Iris pigment epithelial cell (primary cell): ENCODE measurements around the gene SMIM33.
"Not testable (repeated sequence)": the region's sequence is repeated elsewhere in the genome, so short reads cannot be mapped to it uniquely, and the experiment has no call there.

ENCODE experiments used
- DNase-seq: peaks from one replicate; pipeline ENCODE4 v3.0.0-alpha.2; 2011; ENCODE audit warnings: low read depth

Gene SMIM33

GRCh38 chr5:139482050-139482889 lies 11.5 kb downstream of the SMIM33 start, which contains the start of gene STING1:
TSS of gene STING1 (minus strand) at chr5:139482758. CDS start at chr5:139481704, 1,054 bp downstream.
- DNase-seq, result peak; percentile 99

- not testable (repeated sequence) for DNase-seq
These were observed 12.0 kb downstream of the SMIM33 start for GRCh38 chr5:139482890-139483208.

- no peak for DNase-seq
These were observed 15.4 kb downstream of the SMIM33 start for GRCh38 chr5:139486201-139486600.

GRCh38 chr5:139488260-139488659 lies 17.5 kb downstream of the SMIM33 start:
- no peak for DNase-seq

GRCh38 chr5:139492700-139493192 lies 21.9 kb downstream of the SMIM33 start:
- peak; percentile 44 for DNase-seq

GRCh38 chr5:139494256-139494655 lies 23.5 kb downstream of the SMIM33 start:
- DNase-seq, result peak; percentile 36

GRCh38 chr5:139494832-139495231 lies 24.0 kb downstream of the SMIM33 start:
- peak; percentile 69 for DNase-seq

GRCh38 chr5:139495638-139496435 lies 25.0 kb downstream of the SMIM33 start:
- peak; percentile 82 for DNase-seq

- DNase-seq, result no peak
These were observed 30.6 kb downstream of the SMIM33 start for GRCh38 chr5:139501381-139501780.

- DNase-seq, result not testable (repeated sequence)
These were observed 32.4 kb downstream of the SMIM33 start for GRCh38 chr5:139503036-139503817.

GRCh38 chr5:139503879-139504278 lies 33.1 kb downstream of the SMIM33 start:
- not testable (repeated sequence) for DNase-seq

GRCh38 chr5:139504722-139505121 lies 33.9 kb downstream of the SMIM33 start:
- not testable (repeated sequence) for DNase-seq

GRCh38 chr5:139512786-139513390 lies 42.1 kb downstream of the SMIM33 start:
- no peak for DNase-seq

GRCh38 chr5:139513434-139513833 lies 42.6 kb downstream of the SMIM33 start:
- peak; percentile 77 for DNase-seq

- no peak for DNase-seq
These were observed 43.2 kb downstream of the SMIM33 start for GRCh38 chr5:139513852-139514485.

- DNase-seq, result no peak
These were observed 43.7 kb downstream of the SMIM33 start for GRCh38 chr5:139514486-139514856.

GRCh38 chr5:139517683-139518564 lies 47.1 kb downstream of the SMIM33 start:
- peak; percentile 82 for DNase-seq
